Measurements from ENCODE around the gene KCNQ4.
A peak's percentile ranks its signal among the peaks of the same experiment; 100 is the strongest.

KCNQ4 gene

GRCh38 chr1:40745176-40745575 is 38.4 kb upstream of the KCNQ4 start:
- no peak overlapping the region for H3K4me3 ChIP-seq (ENCODE audit: low read depth, low read length)
- POLR2A ChIA-PET = no interaction called here
- CTCF ChIA-PET = interaction anchor here (0.8 to 1.5 kb wide), 7 partner anchors 12 to 208 kb away, joined by 3 to 6 read pairs (median 3); no protein-coding TSS in a partner anchor
- TF ChIP-seq, protein P1, sequence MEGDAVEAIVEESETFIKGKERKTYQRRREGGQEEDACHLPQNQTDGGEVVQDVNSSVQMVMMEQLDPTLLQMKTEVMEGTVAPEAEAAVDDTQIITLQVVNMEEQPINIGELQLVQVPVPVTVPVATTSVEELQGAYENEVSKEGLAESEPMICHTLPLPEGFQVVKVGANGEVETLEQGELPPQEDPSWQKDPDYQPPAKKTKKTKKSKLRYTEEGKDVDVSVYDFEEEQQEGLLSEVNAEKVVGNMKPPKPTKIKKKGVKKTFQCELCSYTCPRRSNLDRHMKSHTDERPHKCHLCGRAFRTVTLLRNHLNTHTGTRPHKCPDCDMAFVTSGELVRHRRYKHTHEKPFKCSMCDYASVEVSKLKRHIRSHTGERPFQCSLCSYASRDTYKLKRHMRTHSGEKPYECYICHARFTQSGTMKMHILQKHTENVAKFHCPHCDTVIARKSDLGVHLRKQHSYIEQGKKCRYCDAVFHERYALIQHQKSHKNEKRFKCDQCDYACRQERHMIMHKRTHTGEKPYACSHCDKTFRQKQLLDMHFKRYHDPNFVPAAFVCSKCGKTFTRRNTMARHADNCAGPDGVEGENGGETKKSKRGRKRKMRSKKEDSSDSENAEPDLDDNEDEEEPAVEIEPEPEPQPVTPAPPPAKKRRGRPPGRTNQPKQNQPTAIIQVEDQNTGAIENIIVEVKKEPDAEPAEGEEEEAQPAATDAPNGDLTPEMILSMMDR (IDR thresholded peaks at IDR 0.05; ENCODE audit: insufficient read depth, low read length, missing control alignments) = no peak
- peak; percentile 56 for DNase-seq (ENCODE audit: low read depth, low spot score)

DNA sequence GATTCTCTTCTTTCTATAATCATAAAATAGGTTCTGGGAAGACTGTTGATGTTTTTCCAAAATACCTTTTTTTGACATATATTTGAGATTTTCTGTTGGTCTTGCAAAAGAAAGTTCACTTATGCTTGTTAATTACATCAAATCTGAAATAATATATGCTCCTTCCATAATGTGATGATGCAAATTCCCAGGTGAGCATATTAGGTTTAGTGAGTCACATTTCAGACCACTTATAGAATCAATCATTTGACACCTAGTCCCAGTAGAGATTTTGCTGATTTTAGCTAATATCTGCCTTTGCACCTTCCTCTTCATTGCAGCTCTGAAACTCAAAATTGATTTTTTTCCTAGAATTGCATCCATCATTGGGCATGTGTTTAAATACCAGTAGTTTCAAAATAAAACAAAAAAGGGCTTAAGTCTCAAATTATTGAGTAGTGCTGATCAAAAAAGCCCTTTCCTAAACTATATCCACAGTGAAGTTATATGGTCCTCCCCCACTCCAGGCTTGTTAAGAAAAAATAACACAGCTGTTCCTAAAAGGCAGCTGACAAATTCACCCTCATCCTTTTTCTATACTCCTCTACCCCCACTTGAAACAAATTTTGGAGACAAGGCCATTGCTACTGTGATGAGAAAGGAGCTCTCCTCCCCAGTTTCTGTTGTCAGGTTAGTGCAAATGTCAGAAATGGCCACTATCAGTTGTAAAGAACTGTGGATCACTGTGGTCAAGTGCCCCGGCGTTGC is 37.1 kb upstream of the KCNQ4 start:
- CTCF ChIA-PET = interaction anchor here (1.0 to 3.8 kb wide), 5 partner anchors 8 to 27 kb away, joined by 3 to 17 read pairs (median 3); no protein-coding TSS in a partner anchor
- no peak for DNase-seq (ENCODE audit: low read depth, low spot score)
- POLR2A ChIA-PET = no interaction called here
- TF ChIP-seq, protein P1 (IDR thresholded peaks at IDR 0.05; ENCODE audit: insufficient read depth, low read length, missing control alignments) = no peak
- H3K4me3 ChIP-seq (ENCODE audit: low read depth, low read length) = no peak overlapping the region

- DNase-seq (ENCODE audit: low read depth, low spot score) = no peak
- ChIA-PET CTCF (interaction anchor here (0.8 to 3.8 kb wide), 8 partner anchors 8 to 124 kb away, joined by 3 to 17 read pairs (median 3); no protein-coding TSS in a partner anchor), POLR2A (no interaction called here)
- TF ChIP-seq, protein P1 (IDR thresholded peaks at IDR 0.05; ENCODE audit: insufficient read depth, low read length, missing control alignments) = no peak
- no peak overlapping the region for H3K4me3 ChIP-seq (ENCODE audit: low read depth, low read length)
These were observed 34.5 kb upstream of the KCNQ4 start for GRCh38 chr1:40748841-40749718.

DNA sequence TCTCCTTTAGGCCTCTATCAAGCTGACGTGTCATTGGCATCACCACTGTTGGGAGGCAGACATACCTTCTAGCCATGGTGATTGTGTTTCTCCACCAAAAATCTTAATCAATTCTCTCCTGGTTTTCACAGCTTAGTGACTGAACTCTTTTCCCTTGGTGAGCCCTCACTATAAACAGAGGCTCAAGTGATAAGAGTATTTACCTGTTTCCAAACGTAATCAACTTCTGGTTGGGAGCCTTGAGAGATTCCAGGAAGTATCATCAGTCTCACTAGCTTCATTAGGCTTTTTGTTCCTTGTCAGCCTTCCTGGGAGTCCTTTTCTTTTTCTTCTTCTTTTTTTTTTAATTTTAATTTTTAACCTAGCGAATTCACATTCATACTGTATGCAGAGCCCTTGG is 33.8 kb upstream of the KCNQ4 start:
- no peak for DNase-seq (ENCODE audit: low read depth, low spot score)
- no peak overlapping the region for H3K4me3 ChIP-seq (ENCODE audit: low read depth, low read length)
- ChIA-PET POLR2A (interaction anchor here (0.7 kb wide), 1 partner anchor 11 kb away, joined by 3 read pairs; no protein-coding TSS in a partner anchor), CTCF (interaction anchor here (1.0 kb wide), 1 partner anchor 11 kb away, joined by 3 read pairs; no protein-coding TSS in a partner anchor)
- TF ChIP-seq, protein P1 (IDR thresholded peaks at IDR 0.05; ENCODE audit: insufficient read depth, low read length, missing control alignments) = no peak

GRCh38 chr1:40750451-40750908 is 33.1 kb upstream of the KCNQ4 start:
- POLR2A ChIA-PET = interaction anchor here (0.7 kb wide), 1 partner anchor 12 kb away, joined by 3 read pairs; no protein-coding TSS in a partner anchor
- TF ChIP-seq, protein P1 (IDR thresholded peaks at IDR 0.05; ENCODE audit: insufficient read depth, low read length, missing control alignments) = no peak

More at GRCh38 chr1:40750451-40750908, 33.1 kb upstream of the KCNQ4 start:
- no peak overlapping the region for H3K4me3 ChIP-seq (ENCODE audit: low read depth, low read length)
- CTCF ChIA-PET = interaction anchor here (1.0 kb wide), 1 partner anchor 11 kb away, joined by 3 read pairs; no protein-coding TSS in a partner anchor
- no peak for DNase-seq (ENCODE audit: low read depth, low spot score)

Data from AG04449 (cell line).